Suprapubic skin (tissue), 3 donors: ENCODE measurements around the gene SCYGR7.

Source experiments
- EP300 ChIP-seq: sonication (generic); formaldehyde crosslinking; IDR thresholded peaks from one replicate; pipeline ENCODE4 v1.6.1; 2017; ENCODE audit warnings: antibody characterized with exemption
- TF ChIP-seq, protein P1 (sequence below), 2 donors: fragments of 200-600 bp in 1 of 2; fragments of 450-650 bp in 1 of 2; sonication (generic) in 1 of 2; IDR thresholded peaks; one replicate each; pipeline ENCODE4 v1.5.1; 2016 to 2019; ENCODE audit warnings: antibody characterized with exemption in 2 of 2, mild to moderate bottlenecking in 1 of 2, moderate library complexity in 1 of 2

DNA sequence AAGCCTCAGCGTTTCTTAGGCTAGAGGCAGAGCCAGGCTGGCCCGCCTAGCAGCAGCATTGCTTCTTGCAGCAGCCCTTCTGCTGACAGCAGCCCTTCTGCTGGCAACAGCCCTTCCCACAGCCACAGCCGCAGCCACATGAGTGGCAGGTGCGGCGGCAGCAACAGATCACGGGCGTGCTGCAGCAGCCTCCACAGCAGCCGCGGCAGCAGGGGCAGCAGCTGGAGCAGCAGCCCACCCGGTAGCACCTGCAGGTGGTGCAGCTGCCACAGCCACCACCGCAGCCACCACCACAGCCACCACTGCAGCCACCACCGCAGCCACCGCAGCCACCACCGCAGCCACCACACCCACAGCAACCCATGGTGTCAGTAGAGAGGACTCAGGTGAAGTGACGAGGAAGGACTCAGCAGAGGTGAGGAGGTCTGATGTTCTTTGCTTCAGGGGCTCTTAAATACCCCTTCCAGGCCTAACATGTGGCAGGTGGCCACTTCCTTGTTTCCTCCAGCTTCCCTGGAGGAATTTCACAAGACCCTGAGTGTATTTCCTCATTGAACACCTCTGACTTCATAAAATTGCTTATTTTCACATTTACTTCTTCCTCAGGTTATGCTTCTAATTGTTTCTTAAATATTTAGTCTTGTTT lies 3.6 kb upstream of the SCYGR7 start, which contains the start of gene SCYGR6:
- TF ChIP-seq, protein P1, sequence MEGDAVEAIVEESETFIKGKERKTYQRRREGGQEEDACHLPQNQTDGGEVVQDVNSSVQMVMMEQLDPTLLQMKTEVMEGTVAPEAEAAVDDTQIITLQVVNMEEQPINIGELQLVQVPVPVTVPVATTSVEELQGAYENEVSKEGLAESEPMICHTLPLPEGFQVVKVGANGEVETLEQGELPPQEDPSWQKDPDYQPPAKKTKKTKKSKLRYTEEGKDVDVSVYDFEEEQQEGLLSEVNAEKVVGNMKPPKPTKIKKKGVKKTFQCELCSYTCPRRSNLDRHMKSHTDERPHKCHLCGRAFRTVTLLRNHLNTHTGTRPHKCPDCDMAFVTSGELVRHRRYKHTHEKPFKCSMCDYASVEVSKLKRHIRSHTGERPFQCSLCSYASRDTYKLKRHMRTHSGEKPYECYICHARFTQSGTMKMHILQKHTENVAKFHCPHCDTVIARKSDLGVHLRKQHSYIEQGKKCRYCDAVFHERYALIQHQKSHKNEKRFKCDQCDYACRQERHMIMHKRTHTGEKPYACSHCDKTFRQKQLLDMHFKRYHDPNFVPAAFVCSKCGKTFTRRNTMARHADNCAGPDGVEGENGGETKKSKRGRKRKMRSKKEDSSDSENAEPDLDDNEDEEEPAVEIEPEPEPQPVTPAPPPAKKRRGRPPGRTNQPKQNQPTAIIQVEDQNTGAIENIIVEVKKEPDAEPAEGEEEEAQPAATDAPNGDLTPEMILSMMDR (IDR thresholded peaks at IDR 0.05), result no peak
- no peak for TF ChIP-seq EP300
